ENCODE results near the gene ABL1.

ABL1 gene

DNA sequence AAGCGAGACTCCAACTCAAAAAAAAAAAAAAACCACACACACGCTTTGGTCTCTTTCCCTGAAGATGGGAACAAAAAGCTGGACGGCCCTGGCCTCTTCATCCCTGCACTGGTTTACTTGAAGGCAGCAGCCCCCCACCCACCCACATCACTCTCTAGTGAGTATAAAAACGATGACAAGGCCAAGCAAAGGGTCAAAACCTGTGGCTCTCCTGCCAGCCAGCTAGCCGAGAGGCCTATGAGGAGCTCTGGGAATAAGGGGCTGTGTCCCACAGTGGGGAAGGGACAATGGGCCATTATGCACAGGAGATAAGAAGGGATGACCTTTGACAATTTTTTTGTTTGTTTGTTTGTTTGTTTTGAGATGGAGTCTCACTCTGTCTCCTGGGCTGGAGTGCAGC lies 48.4 kb downstream of the ABL1 start:
- TF ChIP-seq POLR2AphosphoS5 (IDR thresholded peaks at IDR 0.05; ENCODE audit: low read depth, low read length) (no peak), SIN3A (IDR thresholded peaks at IDR 0.05; ENCODE audit: borderline replicate concordance, insufficient read depth, low read length) (no peak)
- TF ChIP-seq, protein P1, sequence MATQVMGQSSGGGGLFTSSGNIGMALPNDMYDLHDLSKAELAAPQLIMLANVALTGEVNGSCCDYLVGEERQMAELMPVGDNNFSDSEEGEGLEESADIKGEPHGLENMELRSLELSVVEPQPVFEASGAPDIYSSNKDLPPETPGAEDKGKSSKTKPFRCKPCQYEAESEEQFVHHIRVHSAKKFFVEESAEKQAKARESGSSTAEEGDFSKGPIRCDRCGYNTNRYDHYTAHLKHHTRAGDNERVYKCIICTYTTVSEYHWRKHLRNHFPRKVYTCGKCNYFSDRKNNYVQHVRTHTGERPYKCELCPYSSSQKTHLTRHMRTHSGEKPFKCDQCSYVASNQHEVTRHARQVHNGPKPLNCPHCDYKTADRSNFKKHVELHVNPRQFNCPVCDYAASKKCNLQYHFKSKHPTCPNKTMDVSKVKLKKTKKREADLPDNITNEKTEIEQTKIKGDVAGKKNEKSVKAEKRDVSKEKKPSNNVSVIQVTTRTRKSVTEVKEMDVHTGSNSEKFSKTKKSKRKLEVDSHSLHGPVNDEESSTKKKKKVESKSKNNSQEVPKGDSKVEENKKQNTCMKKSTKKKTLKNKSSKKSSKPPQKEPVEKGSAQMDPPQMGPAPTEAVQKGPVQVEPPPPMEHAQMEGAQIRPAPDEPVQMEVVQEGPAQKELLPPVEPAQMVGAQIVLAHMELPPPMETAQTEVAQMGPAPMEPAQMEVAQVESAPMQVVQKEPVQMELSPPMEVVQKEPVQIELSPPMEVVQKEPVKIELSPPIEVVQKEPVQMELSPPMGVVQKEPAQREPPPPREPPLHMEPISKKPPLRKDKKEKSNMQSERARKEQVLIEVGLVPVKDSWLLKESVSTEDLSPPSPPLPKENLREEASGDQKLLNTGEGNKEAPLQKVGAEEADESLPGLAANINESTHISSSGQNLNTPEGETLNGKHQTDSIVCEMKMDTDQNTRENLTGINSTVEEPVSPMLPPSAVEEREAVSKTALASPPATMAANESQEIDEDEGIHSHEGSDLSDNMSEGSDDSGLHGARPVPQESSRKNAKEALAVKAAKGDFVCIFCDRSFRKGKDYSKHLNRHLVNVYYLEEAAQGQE (IDR thresholded peaks at IDR 0.05; ENCODE audit: insufficient read depth in 1 of 2, low read depth in 2 of 2, low read length in 2 of 2): no peak

DNA sequence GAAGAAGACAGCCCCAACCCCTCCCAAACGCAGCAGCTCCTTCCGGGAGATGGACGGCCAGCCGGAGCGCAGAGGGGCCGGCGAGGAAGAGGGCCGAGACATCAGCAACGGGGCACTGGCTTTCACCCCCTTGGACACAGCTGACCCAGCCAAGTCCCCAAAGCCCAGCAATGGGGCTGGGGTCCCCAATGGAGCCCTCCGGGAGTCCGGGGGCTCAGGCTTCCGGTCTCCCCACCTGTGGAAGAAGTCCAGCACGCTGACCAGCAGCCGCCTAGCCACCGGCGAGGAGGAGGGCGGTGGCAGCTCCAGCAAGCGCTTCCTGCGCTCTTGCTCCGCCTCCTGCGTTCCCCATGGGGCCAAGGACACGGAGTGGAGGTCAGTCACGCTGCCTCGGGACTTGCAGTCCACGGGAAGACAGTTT lies 49.1 kb downstream of the ABL1 start:
- TF ChIP-seq FOXP2 (optimal IDR thresholded peaks at IDR 0.05; ENCODE audit: borderline replicate concordance, extremely low read depth, extremely low read length, insufficient read depth): no peak
- no peak for TF ChIP-seq TAF1 (IDR thresholded peaks at IDR 0.05; ENCODE audit: borderline replicate concordance, insufficient read depth, low read length)
- no peak for TF ChIP-seq POLR2AphosphoS5 (IDR thresholded peaks at IDR 0.05; ENCODE audit: low read depth, low read length)
- TF ChIP-seq SIN3A (IDR thresholded peaks at IDR 0.05; ENCODE audit: borderline replicate concordance, insufficient read depth, low read length): no peak
- TF ChIP-seq, protein P1 (IDR thresholded peaks at IDR 0.05; ENCODE audit: insufficient read depth in 1 of 2, low read depth in 2 of 2, low read length in 2 of 2): no peak

DNA sequence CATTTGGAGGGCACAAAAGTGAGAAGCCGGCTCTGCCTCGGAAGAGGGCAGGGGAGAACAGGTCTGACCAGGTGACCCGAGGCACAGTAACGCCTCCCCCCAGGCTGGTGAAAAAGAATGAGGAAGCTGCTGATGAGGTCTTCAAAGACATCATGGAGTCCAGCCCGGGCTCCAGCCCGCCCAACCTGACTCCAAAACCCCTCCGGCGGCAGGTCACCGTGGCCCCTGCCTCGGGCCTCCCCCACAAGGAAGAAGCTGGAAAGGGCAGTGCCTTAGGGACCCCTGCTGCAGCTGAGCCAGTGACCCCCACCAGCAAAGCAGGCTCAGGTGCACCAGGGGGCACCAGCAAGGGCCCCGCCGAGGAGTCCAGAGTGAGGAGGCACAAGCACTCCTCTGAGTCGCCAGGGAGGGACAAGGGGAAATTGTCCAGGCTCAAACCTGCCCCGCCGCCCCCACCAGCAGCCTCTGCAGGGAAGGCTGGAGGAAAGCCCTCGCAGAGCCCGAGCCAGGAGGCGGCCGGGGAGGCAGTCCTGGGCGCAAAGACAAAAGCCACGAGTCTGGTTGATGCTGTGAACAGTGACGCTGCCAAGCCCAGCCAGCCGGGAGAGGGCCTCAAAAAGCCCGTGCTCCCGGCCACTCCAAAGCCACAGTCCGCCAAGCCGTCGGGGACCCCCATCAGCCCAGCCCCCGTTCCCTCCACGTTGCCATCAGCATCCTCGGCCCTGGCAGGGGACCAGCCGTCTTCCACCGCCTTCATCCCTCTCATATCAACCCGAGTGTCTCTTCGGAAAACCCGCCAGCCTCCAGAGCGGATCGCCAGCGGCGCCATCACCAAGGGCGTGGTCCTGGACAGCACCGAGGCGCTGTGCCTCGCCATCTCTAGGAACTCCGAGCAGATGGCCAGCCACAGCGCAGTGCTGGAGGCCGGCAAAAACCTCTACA lies 49.8 kb downstream of the ABL1 start:
- TF ChIP-seq POLR2AphosphoS5 (IDR thresholded peaks at IDR 0.05; ENCODE audit: low read depth, low read length) (no peak), SIN3A (IDR thresholded peaks at IDR 0.05; ENCODE audit: borderline replicate concordance, insufficient read depth, low read length) (no peak), TAF1 (IDR thresholded peaks at IDR 0.05; ENCODE audit: borderline replicate concordance, insufficient read depth, low read length) (no peak), FOXP2 (optimal IDR thresholded peaks at IDR 0.05; ENCODE audit: borderline replicate concordance, extremely low read depth, extremely low read length, insufficient read depth) (no peak)
- TF ChIP-seq, protein P1 (IDR thresholded peaks at IDR 0.05; ENCODE audit: insufficient read depth in 1 of 2, low read depth in 2 of 2, low read length in 2 of 2): no peak

DNA sequence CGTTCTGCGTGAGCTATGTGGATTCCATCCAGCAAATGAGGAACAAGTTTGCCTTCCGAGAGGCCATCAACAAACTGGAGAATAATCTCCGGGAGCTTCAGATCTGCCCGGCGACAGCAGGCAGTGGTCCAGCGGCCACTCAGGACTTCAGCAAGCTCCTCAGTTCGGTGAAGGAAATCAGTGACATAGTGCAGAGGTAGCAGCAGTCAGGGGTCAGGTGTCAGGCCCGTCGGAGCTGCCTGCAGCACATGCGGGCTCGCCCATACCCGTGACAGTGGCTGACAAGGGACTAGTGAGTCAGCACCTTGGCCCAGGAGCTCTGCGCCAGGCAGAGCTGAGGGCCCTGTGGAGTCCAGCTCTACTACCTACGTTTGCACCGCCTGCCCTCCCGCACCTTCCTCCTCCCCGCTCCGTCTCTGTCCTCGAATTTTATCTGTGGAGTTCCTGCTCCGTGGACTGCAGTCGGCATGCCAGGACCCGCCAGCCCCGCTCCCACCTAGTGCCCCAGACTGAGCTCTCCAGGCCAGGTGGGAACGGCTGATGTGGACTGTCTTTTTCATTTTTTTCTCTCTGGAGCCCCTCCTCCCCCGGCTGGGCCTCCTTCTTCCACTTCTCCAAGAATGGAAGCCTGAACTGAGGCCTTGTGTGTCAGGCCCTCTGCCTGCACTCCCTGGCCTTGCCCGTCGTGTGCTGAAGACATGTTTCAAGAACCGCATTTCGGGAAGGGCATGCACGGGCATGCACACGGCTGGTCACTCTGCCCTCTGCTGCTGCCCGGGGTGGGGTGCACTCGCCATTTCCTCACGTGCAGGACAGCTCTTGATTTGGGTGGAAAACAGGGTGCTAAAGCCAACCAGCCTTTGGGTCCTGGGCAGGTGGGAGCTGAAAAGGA lies 50.7 kb downstream of the ABL1 start:
- TF ChIP-seq POLR2AphosphoS5 (IDR thresholded peaks at IDR 0.05; ENCODE audit: low read depth, low read length) (no peak), TAF1 (IDR thresholded peaks at IDR 0.05; ENCODE audit: borderline replicate concordance, insufficient read depth, low read length) (no peak), FOXP2 (optimal IDR thresholded peaks at IDR 0.05; ENCODE audit: borderline replicate concordance, extremely low read depth, extremely low read length, insufficient read depth) (no peak), SIN3A (IDR thresholded peaks at IDR 0.05; ENCODE audit: borderline replicate concordance, insufficient read depth, low read length) (no peak)
- TF ChIP-seq, protein P1 (IDR thresholded peaks at IDR 0.05; ENCODE audit: insufficient read depth in 1 of 2, low read depth in 2 of 2, low read length in 2 of 2): no peak

All from PFSK-1 (cell line).